Brain pericyte (primary cell): ENCODE results near the gene ABLIM2.

Experiments used
- DNase-seq: peaks from one replicate; pipeline ENCODE4 v3.0.0-alpha.2; 2012; ENCODE audit warnings: low read depth, low spot score

Gene ABLIM2

DNA sequence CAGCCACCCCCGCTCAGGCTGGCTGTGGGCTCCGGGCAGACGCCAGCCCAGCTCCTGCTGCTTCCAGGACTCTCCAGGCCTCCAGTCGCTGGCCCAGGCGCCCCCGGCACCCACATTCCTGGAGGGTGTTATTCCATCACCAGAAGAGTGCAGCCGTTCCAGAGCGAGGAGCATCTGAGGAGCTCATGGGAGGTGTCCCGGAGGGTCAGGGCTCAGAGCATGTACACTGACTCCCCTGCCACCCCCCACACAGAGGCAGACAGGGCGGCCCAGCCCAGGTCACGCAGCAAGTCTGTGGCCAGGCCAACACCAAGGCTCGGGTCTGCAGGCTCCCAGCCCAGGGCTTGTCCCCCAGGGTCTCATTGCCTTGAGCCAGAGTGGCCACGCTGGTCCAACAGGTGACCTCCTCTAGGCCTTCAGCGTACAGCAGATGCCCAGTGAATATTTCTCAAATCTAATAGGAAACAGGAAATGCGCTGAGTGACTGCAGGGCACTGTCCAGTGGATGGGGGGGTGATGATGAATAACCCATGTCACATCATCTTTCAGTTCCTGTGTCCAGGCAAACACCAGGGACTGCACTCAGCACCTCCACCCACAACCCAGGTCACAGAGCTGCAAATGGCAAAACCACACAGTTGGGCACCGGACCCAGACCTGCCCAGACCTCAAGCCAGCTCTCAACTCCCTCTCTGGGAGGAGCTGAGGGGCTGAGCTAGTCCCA lies 37.2 kb downstream of the ABLIM2 start:
- DNase-seq: no peak

DNA sequence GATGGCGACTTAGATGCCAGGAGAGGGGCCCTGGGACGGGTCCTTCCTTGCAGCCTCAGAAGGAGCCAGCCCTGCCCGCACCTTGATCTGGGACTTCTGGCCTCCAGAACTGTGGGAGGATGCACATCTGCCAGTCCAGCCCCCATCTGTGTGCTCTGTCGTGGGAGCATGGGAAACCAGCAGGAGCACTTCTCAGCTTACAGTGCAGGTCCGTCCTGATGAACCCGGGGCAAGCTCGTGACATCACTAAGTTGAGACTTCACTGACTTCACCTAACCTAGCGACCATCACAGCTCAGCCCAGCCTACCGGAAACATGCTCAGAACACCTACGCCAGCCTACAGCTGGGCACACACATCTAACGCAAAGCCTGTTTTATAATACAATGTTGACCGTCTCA lies 38.1 kb downstream of the ABLIM2 start:
- DNase-seq: no peak

DNA sequence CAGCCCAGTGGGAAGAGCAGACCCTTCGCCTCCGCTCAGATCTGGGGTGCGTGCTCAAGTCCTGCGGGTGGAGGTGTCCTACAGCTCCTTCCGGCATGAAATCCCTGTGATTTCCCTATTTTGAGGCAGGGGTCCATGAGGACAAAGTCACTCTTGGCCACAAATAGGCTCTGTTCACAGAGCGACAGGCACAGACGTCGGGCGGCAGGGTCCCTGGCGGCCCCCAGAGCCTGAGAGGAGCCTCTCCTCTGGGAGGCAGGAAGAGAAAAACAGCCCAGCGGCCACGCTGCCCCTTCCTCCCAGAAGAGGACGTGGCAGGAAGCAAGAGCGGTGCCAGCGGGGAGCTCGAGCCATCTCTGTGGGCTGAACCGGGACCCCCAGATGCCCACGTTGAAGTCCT lies 38.7 kb downstream of the ABLIM2 start:
- DNase-seq: no peak

- DNase-seq: no peak
Measured at GRCh38 chr4:8118531-8118930, 40.1 kb downstream of the ABLIM2 start.

DNA sequence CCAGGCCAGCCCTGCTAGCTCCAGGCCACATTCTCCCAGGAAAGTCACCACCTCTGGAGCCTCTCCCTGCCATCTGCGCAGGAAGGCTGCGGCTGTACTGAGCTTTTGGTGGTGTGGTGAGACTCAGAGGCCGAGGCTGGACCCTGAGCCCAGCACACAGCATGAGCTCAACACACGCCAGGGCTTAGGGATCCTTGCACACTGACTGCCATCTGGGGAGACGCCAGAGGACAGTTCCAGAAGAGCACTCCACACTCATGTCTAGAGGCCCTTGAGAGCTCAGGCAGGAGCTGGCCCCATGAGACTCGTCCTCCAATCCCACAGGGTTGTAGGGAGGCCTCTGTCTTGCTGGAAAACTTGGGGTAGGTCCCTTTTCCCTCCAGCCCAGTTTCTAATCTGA lies 40.6 kb downstream of the ABLIM2 start:
- DNase-seq: no peak

- DNase-seq: no peak
Measured at GRCh38 chr4:8117278-8117682, 41.3 kb downstream of the ABLIM2 start.

GRCh38 chr4:8115916-8116315 lies 42.7 kb downstream of the ABLIM2 start:
- no peak for DNase-seq

DNA sequence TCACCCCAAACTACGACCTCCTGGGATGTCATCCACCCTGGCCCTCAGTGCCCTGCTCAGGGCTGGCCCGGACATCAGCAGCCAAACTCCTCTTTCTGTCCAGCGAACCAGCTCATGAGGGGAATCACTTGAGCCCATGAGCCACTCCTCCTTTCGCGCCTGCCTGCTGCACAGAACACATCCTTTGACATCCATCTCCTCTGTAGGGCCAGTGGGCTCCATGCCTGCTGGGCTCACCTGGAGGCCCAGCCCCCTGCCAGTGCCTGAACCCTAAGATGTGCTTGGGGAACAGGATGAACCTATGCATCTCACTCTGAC lies 43.5 kb downstream of the ABLIM2 start:
- no peak for DNase-seq

- no peak for DNase-seq
Measured at GRCh38 chr4:8114456-8115202, 44.0 kb downstream of the ABLIM2 start.

DNA sequence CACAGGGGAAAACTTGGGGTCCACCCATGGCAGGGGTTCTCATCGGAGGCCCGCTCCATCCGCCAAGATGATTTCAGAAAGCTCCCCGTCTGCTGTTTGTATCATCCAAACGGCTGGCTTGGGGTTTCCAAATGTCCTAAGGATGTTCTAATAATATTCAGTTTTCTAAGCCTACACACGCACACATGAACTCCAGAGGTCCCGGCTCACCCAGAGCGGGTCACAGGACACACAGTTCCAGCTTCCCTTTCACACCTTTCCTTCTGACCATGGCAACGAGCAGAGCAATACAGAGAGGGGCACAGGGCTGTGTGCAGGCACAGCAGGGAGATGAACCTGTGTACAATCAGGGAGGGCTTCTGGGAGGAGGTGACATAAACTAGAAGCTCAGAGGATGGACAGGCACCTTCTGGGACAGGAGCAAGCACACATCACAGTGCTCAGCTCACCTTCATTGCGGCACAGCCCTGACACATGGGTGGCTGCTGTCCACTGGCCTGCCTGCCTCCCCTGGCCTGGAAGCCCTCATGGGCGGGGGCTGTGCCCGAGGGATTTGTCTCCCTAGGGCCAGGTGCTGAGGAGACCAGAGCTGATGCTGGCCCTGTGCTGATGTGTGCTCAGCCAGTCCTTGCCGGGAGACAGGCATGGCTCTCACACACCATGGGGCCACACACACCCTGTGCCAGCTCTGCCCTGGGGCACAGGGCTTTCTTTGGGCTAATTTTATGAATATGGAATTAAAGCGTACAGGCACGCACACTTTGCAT lies 44.8 kb downstream of the ABLIM2 start:
- no peak for DNase-seq

DNA sequence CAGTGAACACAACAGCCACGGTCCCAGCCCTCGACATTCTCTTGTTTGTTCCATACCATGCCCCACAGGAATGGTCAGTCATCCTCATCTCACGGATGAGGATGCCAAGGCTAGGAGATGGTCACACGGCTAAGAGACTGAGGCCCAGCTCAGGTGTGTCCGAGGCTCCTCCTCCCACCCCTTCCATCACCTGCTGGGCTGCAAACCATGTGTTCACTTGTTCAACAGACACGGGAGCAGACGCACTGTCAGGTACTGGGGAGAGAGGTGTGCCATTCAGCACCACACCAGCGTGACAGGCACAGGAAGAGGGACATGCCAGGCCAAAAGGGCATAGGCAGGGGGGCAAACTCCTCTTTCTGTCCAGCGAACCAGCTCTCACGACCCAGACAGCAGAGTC lies 45.9 kb downstream of the ABLIM2 start:
- DNase-seq: no peak

DNA sequence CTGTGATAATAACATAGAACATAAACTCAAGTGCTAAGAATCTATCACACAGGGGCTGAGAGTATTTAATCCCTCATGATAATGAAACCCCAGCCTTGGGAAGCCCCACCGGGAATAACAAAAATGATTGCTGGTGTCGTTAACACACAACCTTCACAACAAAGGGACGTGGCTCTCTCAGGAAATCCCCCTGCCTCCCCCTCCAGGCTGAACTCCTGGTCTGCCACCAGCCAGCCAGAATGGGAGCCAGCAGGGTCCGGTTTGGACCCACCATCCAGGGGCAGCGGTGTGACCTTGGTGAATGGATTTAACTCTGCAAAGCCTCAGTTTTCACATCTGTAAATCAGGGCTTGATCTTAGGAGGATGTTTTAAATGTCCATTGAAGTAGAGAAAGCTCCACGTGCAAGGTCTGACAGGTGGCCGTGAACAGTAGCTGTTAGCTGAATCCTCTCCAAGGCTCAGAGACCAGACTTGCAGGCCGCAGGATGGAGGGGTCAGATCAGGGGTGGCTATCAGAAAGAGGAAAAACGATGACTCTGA lies 46.5 kb downstream of the ABLIM2 start:
- DNase-seq: no peak

DNA sequence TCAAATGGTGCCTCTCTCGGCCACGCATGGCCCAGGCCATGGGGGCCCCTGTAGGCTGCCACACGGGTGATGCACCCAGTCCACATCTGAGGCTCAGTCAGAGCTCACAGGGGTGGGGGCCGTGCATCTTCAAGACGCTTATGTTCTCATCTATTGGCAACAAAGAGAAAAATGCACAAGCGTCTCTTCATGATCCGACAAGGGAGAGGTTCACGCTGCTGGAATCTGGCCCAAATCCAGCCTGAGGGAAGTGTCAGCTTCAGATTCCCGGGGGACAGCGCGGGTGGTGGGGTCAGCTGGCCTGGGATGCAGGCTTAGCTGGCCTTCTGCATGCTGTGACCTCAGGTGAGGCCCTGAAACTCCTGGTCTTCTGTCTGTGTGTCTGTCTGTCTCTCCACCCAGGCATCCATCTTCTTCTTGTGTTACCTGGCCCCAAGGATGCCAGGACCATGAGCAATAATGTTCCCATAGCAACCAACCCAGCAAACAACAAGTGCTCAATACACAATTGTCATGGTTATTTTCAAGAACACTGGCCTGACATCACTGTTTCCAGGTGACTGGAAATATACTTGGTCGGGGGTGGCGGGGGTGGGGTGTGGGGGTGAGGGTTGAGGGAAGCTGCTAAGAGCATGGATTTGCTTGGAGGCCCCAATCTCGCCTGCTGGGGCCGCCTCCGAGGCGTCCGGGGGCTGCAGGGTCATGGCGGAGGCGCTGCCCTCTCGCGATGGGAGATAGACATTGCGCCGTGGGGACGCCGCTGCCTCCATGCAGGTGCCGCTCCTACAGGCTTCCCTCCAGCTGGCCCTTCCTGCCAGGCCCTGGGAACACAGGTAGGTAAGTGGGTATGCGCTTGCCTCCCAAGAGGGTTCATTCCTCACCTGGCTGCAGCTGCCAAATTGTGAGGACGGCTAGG lies 48.3 kb downstream of the ABLIM2 start:
- DNase-seq: no peak

DNA sequence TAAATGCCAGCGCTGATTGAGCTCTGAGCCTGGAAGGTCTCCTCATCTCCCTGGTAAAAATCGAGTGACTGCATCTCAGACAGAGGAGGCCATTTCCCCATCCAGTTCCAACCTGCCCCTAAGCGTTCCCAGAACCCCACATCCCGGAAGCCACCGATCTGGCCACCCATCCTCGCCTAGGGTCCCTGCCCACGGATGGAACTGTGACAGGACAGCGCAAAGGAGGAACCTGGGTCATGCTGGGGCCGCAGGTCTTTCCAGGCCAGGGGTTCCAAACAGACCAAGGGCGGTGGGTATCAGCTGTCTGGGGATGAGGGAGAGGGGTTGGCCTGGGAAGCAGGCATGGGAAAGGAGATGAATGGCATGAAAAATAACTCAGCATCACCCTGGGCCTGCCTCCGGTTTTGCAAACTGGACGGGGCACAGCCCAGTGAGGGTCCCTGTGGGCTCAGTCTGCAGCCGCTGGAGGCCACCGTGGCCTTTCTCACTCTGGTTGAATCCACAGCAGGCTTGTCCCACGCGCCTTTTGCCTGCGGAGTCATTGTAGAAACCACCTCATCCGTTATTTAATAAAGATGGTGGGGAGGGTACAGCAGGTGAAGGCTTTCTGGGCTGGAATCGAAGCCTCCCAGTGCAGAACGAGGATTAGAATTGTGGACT lies 49.1 kb downstream of the ABLIM2 start:
- no peak for DNase-seq

- no peak for DNase-seq
Measured at GRCh38 chr4:8108991-8109390, 49.6 kb downstream of the ABLIM2 start.

DNA sequence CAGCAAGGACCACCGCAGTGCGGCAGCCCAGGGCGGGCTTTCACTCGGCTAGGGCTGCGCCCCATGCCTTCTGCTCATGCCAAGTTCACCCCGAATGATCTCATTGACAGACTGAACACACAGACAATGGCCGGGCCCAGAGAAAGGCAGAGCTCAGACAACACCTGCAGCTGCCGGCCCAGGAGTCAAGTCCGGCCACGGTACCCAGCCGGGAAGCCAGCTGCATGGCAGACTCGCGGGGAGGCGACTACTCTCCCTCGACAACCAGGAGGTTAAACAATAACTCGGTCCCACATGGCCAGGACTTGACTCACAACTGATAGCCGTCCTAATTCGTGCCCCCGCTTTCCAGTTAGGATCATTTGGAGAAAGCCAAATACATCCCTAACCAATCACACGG lies 50.4 kb downstream of the ABLIM2 start:
- DNase-seq: no peak

DNA sequence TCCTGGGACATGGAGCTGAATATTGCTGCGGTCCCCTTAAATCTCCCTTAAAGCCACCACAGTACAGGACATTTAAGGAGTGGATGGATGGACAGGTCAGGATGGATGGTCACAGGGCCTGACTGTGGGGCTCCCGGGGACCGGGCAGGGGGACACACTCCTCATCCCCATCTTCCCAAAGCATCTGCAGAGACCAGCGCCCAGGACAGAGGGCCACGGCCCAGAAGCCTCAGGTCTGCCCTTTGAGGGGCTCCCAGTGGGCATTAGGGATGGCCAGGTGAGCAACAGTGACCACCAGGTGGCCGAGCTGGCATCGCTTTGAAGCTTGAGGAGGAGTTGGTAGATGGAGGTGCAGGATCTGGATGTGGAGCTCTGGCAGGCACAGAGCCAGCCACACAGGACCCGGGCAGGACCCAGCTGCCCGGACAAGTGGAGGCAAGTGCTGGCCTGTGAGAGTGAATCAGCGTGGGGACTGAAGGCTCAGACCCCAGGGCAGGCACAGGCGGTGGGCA lies 51.4 kb downstream of the ABLIM2 start:
- DNase-seq: no peak

DNA sequence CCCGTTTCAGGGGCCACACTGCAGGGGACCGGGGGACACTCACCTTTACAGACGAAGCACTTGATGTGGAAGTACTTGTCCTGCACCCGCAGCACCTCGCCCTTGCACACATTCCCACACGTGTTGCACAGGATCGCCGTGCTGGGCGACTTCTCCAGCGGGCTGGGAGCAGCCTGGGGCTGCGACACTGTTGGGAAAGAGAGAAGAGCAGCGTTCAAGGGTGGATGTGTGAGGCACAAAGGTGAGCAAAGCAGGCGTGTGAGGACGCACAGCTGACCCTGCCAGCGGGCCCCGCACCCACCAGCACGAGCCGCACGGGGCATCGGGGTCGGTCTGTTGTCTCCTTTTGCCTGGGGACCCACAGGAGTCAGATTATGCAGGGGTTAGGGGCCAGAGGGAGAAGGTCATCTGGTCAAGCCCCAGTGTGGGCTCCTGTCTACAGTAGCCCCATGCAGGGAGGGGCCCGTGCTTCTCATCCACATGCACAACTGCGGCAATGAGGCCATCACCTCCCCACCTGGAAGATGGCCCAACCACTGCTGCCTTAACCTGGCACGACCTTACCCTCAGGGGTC lies 52.1 kb downstream of the ABLIM2 start:
- DNase-seq: no peak

GRCh38 chr4:8105306-8106100 lies 53.1 kb downstream of the ABLIM2 start:
- no peak for DNase-seq
